Stimulated activated CD4-positive, alpha-beta T cell treated with anti-CD3 and anti-CD28 coated beads, TNF-alpha, amount 100 ng/mL, for 48 hours (primary cell): ENCODE data around the gene DPP10.
"Not testable (repeated sequence)": the region's sequence is repeated elsewhere in the genome, so short reads cannot be mapped to it uniquely, and the experiment has no call there.

ENCODE experiments used
- DNase-seq, 3 donors: peaks; one replicate each; pipeline ENCODE4 v3.0.0-alpha.2; 2020; ENCODE audit warnings: low read depth in 3 of 3

The DPP10 gene

GRCh38 chr2:114717049-114717448, 274.6 kb downstream of the DPP10 start:
- DNase-seq: no peak

- DNase-seq: no peak
Measured at GRCh38 chr2:114724454-114724853, 282.0 kb downstream of the DPP10 start.

- DNase-seq: no peak
Measured at GRCh38 chr2:114727012-114727411, 284.6 kb downstream of the DPP10 start.

GRCh38 chr2:114728372-114728771, 285.9 kb downstream of the DPP10 start:
- no peak for DNase-seq

GRCh38 chr2:114729026-114729425, 286.6 kb downstream of the DPP10 start:
- DNase-seq: no peak

- DNase-seq: no peak
Measured at GRCh38 chr2:114735126-114735525, 292.7 kb downstream of the DPP10 start.

GRCh38 chr2:114742245-114742644, 299.8 kb downstream of the DPP10 start:
- no peak for DNase-seq

GRCh38 chr2:114745700-114746099, 303.3 kb downstream of the DPP10 start:
- no peak for DNase-seq

GRCh38 chr2:114748175-114748574, 305.7 kb downstream of the DPP10 start:
- not testable (repeated sequence) for DNase-seq

GRCh38 chr2:114752425-114752824, 310.0 kb downstream of the DPP10 start:
- no peak for DNase-seq

- DNase-seq: no peak
Measured at GRCh38 chr2:114753145-114753544, 310.7 kb downstream of the DPP10 start.

- DNase-seq: no peak
Measured at GRCh38 chr2:114754907-114755563, 312.6 kb downstream of the DPP10 start.

- no peak for DNase-seq
Measured at GRCh38 chr2:114762376-114762775, 319.9 kb downstream of the DPP10 start.

- no peak for DNase-seq
Measured at GRCh38 chr2:114762986-114763385, 320.5 kb downstream of the DPP10 start.

GRCh38 chr2:114769110-114769509, 326.7 kb downstream of the DPP10 start:
- no peak for DNase-seq

- no peak for DNase-seq
Measured at GRCh38 chr2:114769991-114770390, 327.6 kb downstream of the DPP10 start.

GRCh38 chr2:114784046-114784445, 341.6 kb downstream of the DPP10 start:
- DNase-seq: no peak

GRCh38 chr2:114784890-114785583, 342.6 kb downstream of the DPP10 start:
- DNase-seq: no peak

- DNase-seq: no peak
Measured at GRCh38 chr2:114786901-114787300, 344.5 kb downstream of the DPP10 start.

- no peak for DNase-seq
Measured at GRCh38 chr2:114787486-114787885, 345.0 kb downstream of the DPP10 start.

- no peak for DNase-seq
Measured at GRCh38 chr2:114789989-114790388, 347.5 kb downstream of the DPP10 start.

- DNase-seq: no peak
Measured at GRCh38 chr2:114797540-114797939, 355.1 kb downstream of the DPP10 start.

- DNase-seq: no peak
Measured at GRCh38 chr2:114797942-114798341, 355.5 kb downstream of the DPP10 start.

- no peak for DNase-seq
Measured at GRCh38 chr2:114800371-114800770, 357.9 kb downstream of the DPP10 start.
